Keratinocyte (primary cell): ENCODE results near the gene GRN. TPM values are rescaled to one million over a fixed set of nuclear protein-coding genes. Genes with fewer than 3 reads are reported as not detected.

ENCODE experiments used
- DNase-seq: peaks from one replicate; pipeline ENCODE4 v3.0.0-alpha.2; 2011; ENCODE audit warnings: low read depth, missing footprints, low spot score
- FAIRE-seq: peaks from 2 replicates; lab custom pipeline; 2011; peaks lifted over from hg19 to GRCh38; lab: Jason Lieb, UNC
- H2AFZ ChIP-seq: 2 replicates; pipeline ENCODE4 v1.6.0; 2012; ENCODE audit warnings: low read length, control low read depth, inconsistent platforms; ENCODE audit not compliant: control insufficient read depth
- H3K27ac ChIP-seq: 2 replicates; pipeline ENCODE4 v1.5.1; 2011; ENCODE audit warnings: low read length; ENCODE audit not compliant: control insufficient read depth, insufficient read depth
- H3K27me3 ChIP-seq: 3 replicates; pipeline ENCODE4 v1.6.0; 2011; ENCODE audit warnings: low read length; ENCODE audit not compliant: control insufficient read depth, insufficient read depth; ENCODE audit errors: extremely low read depth
- H3K36me3 ChIP-seq, 2 experiments: 2 replicates in 1 of 2; 3 replicates in 1 of 2; pipeline ENCODE4 v1.5.1; 2011; ENCODE audit warnings: low read length in 2 of 2, mild to moderate bottlenecking in 1 of 2; ENCODE audit not compliant: control insufficient read depth in 2 of 2, insufficient read depth in 2 of 2; ENCODE audit errors: extremely low read depth in 1 of 2
- H3K4me1 ChIP-seq: 3 replicates; pipeline ENCODE4 v1.5.1; 2011; ENCODE audit warnings: low read length; ENCODE audit not compliant: control insufficient read depth, insufficient read depth; ENCODE audit errors: extremely low read depth
- H3K4me2 ChIP-seq: 3 replicates; pipeline ENCODE4 v1.6.0; 2011; ENCODE audit warnings: low read depth, low read length; ENCODE audit not compliant: control insufficient read depth, insufficient read depth; ENCODE audit errors: extremely low read depth
- H3K4me3 ChIP-seq, 3 experiments: fragments of 200-600 bp in 1 of 3; sonication (generic) in 1 of 3; 2 replicates in 2 of 3; 3 replicates in 1 of 3; pipeline ENCODE4 v1.5.1; 2011 to 2016; ENCODE audit warnings: low read length in 3 of 3, mild to moderate bottlenecking in 3 of 3, control low read depth in 2 of 3, inconsistent platforms in 1 of 3, low read depth in 1 of 3, mixed read lengths in 1 of 3, mixed run types in 1 of 3, moderate library complexity in 1 of 3; ENCODE audit not compliant: control insufficient read depth in 2 of 3, insufficient read depth in 2 of 3; ENCODE audit errors: extremely low read depth in 1 of 3
- H3K79me2 ChIP-seq: 2 replicates; pipeline ENCODE4 v1.6.0; 2012; ENCODE audit warnings: low read length; ENCODE audit not compliant: control insufficient read depth, insufficient read depth
- H3K9ac ChIP-seq: 3 replicates; pipeline ENCODE4 v1.6.0; 2011; ENCODE audit warnings: low read length; ENCODE audit not compliant: control insufficient read depth, insufficient read depth; ENCODE audit errors: extremely low read depth
- H3K9me1 ChIP-seq: 3 replicates; pipeline ENCODE4 v1.6.0; 2011; ENCODE audit warnings: low read length; ENCODE audit not compliant: control insufficient read depth, insufficient read depth; ENCODE audit errors: extremely low read depth
- H3K9me3 ChIP-seq: 2 replicates; pipeline ENCODE4 v1.5.1; 2012; ENCODE audit warnings: low read depth, low read length; ENCODE audit not compliant: control insufficient read depth
- H4K20me1 ChIP-seq: 3 replicates; pipeline ENCODE4 v1.6.0; 2011; ENCODE audit warnings: low read length; ENCODE audit not compliant: control insufficient read depth, insufficient read depth; ENCODE audit errors: extremely low read depth
- CTCF ChIP-seq, 3 experiments: IDR thresholded peaks in 1 of 3; conservative IDR thresholded peaks in 1 of 3; optimal IDR thresholded peaks in 1 of 3; 2 replicates in 2 of 3; 3 replicates in 1 of 3; pipeline versions ENCODE3 to v1.5.1; 2011; ENCODE audit warnings: low read length in 3 of 3, mild to moderate bottlenecking in 3 of 3, moderate library complexity in 2 of 3, control low read depth in 1 of 3, inconsistent platforms in 1 of 3; ENCODE audit not compliant: insufficient read depth in 2 of 3; ENCODE audit errors: extremely low read depth in 1 of 3
- EZH2 ChIP-seq: IDR thresholded peaks from one replicate; pipeline ENCODE4 v1.6.1; 2012; ENCODE audit warnings: inconsistent platforms, mild to moderate bottlenecking, low read length, moderate library complexity
- dilution Hi-C: fragments of 300-500 bp; cut with MboI; formaldehyde crosslinking; loops from one replicate; pipeline ENCODE4 v1.7.0; 2020; ENCODE audit warnings: low sequenced_read_pairs; ENCODE audit not compliant: extremely low pct_ligation_motif_present
- polyA plus RNA-seq, 5 experiments: library from polyadenylated mRNA; depleted of rRNA in 3 of 5; stranded (reverse) in 3 of 5; stranded (forward) in 1 of 5; unstranded in 1 of 5; fragments of >200 nt; gene quantifications; 1 replicate in 1 of 5; 2 replicates in 3 of 5; 3 replicates in 1 of 5; pipeline versions ENCODE4 v1.2.1 to v1.2.3, GENCODE V29; 2011 to 2012; ENCODE audit warnings: missing spikeins in 2 of 5, low read depth in 1 of 5, low replicate concordance in 1 of 5

Gene GRN
- polyA plus RNA-seq, 1 donor (not counting 4 experiments of a cell fraction or from before 2014, with no cell fraction given) = 179 TPM

GRCh38 chr17:44321246-44322120 is 23.6 kb upstream of the GRN start:
- no peaks in the 10 kb centered on the region for H3K9me1 ChIP-seq
- H2AFZ ChIP-seq = no peak overlapping the region
- DNase-seq (no peak), FAIRE-seq (no peak)
- peaks cover 25 to 33% of the 10 kb centered on the region in 2 experiments for H3K36me3 ChIP-seq
- peaks cover 5% of the 10 kb centered on the region for H3K4me1 ChIP-seq
- no peaks in the 10 kb centered on the region for H3K9me3 ChIP-seq
- no peak overlapping the region for H3K4me3 ChIP-seq
- peaks cover 5% of the 10 kb centered on the region for H3K27me3 ChIP-seq
- no peak overlapping the region for H3K4me2 ChIP-seq
- H4K20me1 ChIP-seq = peaks cover 2% of the 10 kb centered on the region
- no peak for TF ChIP-seq CTCF (optimal IDR thresholded peaks at IDR 0.05 in 1 of 3, IDR thresholded peaks at IDR 0.05 in 1 of 3, conservative IDR thresholded peaks at IDR 0.05 in 1 of 3; ENCODE audit: extremely low read depth in 1 of 3, insufficient read depth in 2 of 3, low read length in 3 of 3)
- no peak for TF ChIP-seq EZH2
- no peak overlapping the region for H3K9ac ChIP-seq
- H3K79me2 ChIP-seq = peaks cover 17% of the 10 kb centered on the region
- dilution Hi-C loops = no loop called here
- no peak overlapping the region for H3K27ac ChIP-seq

GRCh38 chr17:44322236-44322895 is 22.7 kb upstream of the GRN start:
- H3K4me2 ChIP-seq = no peak overlapping the region
- peaks cover 25 to 33% of the 10 kb centered on the region in 2 experiments for H3K36me3 ChIP-seq
- dilution Hi-C loops = no loop called here

More at GRCh38 chr17:44322236-44322895, 22.7 kb upstream of the GRN start:
- H3K27ac ChIP-seq = no peak overlapping the region
- H2AFZ ChIP-seq = no peak overlapping the region
- no peak overlapping the region for H3K9ac ChIP-seq
- no peaks in the 10 kb centered on the region for H3K9me3 ChIP-seq
- H3K4me3 ChIP-seq = no peak overlapping the region
- no peak for TF ChIP-seq CTCF (optimal IDR thresholded peaks at IDR 0.05 in 1 of 3, IDR thresholded peaks at IDR 0.05 in 1 of 3, conservative IDR thresholded peaks at IDR 0.05 in 1 of 3; ENCODE audit: extremely low read depth in 1 of 3, insufficient read depth in 2 of 3, low read length in 3 of 3)
- no peak for TF ChIP-seq EZH2
- H3K79me2 ChIP-seq = peaks cover 17% of the 10 kb centered on the region
- H3K4me1 ChIP-seq = peaks cover 4% of the 10 kb centered on the region
- H3K9me1 ChIP-seq = no peaks in the 10 kb centered on the region
- no peak for DNase-seq
- H4K20me1 ChIP-seq = peaks cover 2% of the 10 kb centered on the region
- FAIRE-seq = no peak
- peaks cover under 1% of the 10 kb centered on the region for H3K27me3 ChIP-seq
